Muscle of leg (tissue), 11 donors: Measurements from ENCODE around the gene SARS2. TPM values are rescaled to one million over a fixed set of nuclear protein-coding genes. Genes with fewer than 3 reads are reported as not detected.

Experiments
- DNase-seq: peaks from one replicate; pipeline ENCODE4 v3.0.0; 2013
- H3K27ac ChIP-seq: one replicate; pipeline ENCODE4 v1.5.1; 2013; ENCODE audit warnings: mild to moderate bottlenecking, low read length, control low read depth
- H3K27me3 ChIP-seq: one replicate; pipeline ENCODE4 v1.6.1; 2013; ENCODE audit warnings: low read length; ENCODE audit not compliant: control insufficient read depth, insufficient read depth
- H3K36me3 ChIP-seq: one replicate; pipeline ENCODE4 v1.6.1; 2013; ENCODE audit warnings: low read length; ENCODE audit not compliant: control insufficient read depth, insufficient read depth
- H3K4me1 ChIP-seq: one replicate; pipeline ENCODE4 v1.6.1; 2013; ENCODE audit warnings: low read length; ENCODE audit not compliant: control insufficient read depth, insufficient read depth
- H3K4me3 ChIP-seq: one replicate; pipeline ENCODE4 v1.5.1; 2013; ENCODE audit warnings: low read length, control low read depth
- H3K9me3 ChIP-seq: replicated peaks from 2 replicates; pipeline ENCODE4 v1.6.1; 2013; ENCODE audit warnings: low read depth, low read length; ENCODE audit not compliant: control insufficient read depth
- WGBS: methylation state at CpG from one replicate; pipeline ENCODE4 v1.1.5; 2013; ENCODE audit warnings: missing lambda C conversion rate; ENCODE audit not compliant: insufficient coverage; 5-methylcytosine and 5-hydroxymethylcytosine counted together
- polyA plus RNA-seq, 8 donors: library from polyadenylated mRNA; unstranded; fragments of 120-200 nt; gene quantifications; one replicate each; pipeline versions ENCODE4 v1.2.1 to v1.2.3, GENCODE V29; 2013; ENCODE audit warnings: inconsistent platforms in 1 of 8, low replicate concordance in 1 of 8; ENCODE audit not compliant: insufficient read length in 8 of 8, insufficient read depth in 1 of 8
- total RNA-seq: library from RNA; stranded (reverse); fragments of 120-200 nt; gene quantifications from one replicate; pipeline ENCODE4 v1.2.4, GENCODE V29; 2013

SARS2 gene
- total and polyA plus RNA-seq, 9 donors = 18.0 to 36.7 (median 25.7) TPM

DNA sequence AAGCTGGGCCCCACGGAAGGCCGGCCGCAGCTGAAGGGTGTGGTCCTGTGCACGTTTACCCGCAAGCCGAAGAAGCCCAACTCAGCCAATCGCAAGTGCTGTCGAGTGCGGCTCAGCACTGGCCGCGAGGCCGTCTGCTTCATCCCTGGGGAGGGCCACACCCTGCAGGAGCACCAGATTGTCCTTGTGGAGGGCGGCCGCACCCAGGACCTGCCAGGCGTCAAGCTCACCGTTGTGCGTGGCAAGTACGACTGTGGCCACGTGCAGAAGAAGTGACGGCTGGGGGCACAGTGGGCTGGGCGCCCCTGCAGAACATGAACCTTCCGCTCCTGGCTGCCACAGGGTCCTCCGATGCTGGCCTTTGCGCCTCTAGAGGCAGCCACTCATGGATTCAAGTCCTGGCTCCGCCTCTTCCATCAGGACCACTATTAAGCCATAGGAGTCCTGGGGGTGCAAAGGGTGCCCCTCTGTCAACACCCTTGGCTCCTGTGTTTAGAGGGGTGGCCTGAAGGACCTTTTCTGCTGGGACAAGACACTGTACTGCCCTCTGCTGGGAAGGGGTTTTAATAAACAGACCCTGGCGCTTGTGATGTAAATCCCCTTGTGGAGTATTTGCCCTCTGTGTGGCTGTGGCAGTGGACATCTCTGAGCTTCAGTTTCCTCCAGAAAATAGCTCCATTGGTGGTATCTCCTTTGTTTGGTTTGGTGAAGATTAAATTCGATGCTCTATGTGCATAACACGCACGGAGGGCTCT is 2.0 kb upstream of the SARS2 start:
- H3K9me3 ChIP-seq = peaks cover 4% of the 10 kb centered on the region
- H3K4me3 ChIP-seq = no peak overlapping the region
- DNase-seq = no peak
- H3K27ac ChIP-seq = no peak overlapping the region
- H3K4me1 ChIP-seq = peaks cover 13% of the 10 kb centered on the region
- H3K36me3 ChIP-seq = peaks cover 32% of the 10 kb centered on the region
- H3K27me3 ChIP-seq = no peaks in the 10 kb centered on the region
- 86% methylated on average over 25 of the region's 29 CpGs for whole genome bisulfite sequencing

DNA sequence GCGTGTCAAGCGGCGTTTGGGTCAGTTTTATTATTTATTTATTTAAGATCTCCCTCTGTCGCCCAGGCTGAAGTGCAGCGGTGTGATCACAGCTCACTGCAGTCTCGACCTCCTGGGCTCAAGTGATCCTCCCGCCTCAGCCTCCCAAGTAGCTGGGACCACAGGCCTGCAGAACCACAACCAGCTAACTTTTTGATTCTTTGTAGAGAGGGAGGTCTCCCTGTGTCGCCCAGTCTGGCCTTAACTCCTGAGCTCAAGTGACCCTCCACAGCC is 894 bp upstream of the SARS2 start:
- H3K9me3 ChIP-seq = peaks cover 4% of the 10 kb centered on the region
- peaks cover 13% of the 10 kb centered on the region for H3K4me1 ChIP-seq
- peaks cover 35% of the 10 kb centered on the region for H3K36me3 ChIP-seq
- H3K27ac ChIP-seq = peak overlapping the region; percentile 95
- DNase-seq = no peak
- WGBS = no CpG with 5 or more reads among the region's 8 CpGs
- no peaks in the 10 kb centered on the region for H3K27me3 ChIP-seq
- peak overlapping the region; percentile 81 for H3K4me3 ChIP-seq

DNA sequence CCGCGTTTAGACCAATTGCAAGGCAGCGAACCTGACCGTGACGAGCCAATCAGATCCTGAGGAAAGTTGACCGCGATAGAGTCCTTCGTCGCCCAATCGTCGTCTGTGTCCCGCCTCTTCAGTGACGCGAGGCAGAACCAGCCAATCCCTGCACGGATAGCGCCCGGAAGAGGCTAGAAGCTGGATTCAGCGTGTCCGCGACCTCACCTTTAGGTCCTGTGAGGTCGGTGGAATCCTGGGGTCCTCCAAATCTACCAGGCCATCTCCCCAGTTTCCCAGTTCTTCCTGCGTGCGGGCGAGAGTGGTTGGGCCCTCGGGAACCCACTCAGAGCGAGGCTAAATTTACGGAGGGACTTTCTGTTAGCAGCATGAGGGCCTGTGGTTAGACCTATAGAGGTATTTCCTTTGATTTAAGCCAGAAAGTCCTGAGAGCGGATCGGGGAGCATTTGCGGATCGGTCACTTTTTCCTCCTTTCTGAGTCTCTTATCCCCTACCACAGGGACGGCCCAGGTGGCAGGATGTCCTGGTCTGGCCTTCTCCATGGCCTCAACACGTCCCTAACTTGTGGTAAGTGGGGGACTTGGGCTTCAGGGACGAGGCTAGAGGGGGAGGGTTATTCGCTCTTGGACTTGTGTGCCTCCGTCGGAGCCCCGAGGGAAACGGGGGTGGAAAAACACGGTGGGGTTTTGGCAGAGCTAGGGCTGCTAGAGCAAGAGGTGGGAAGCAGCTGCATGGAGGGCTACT is 385 bp upstream of the SARS2 start, which contains the start of gene MRPS12:
Gene MRPS12, plus strand, starts transcription at position 169 of the 745 bp plus-strand sequence. Its CDS starts 351 bp downstream, at position 520.
- peak within 1 kb of the TSS; percentile 81 for H3K4me3 ChIP-seq
- DNase-seq = peak; percentile 100
- H3K27me3 ChIP-seq = no peaks in the 10 kb centered on the region
- peaks cover 37% of the 10 kb centered on the region for H3K36me3 ChIP-seq
- H3K4me1 ChIP-seq = peaks cover 13% of the 10 kb centered on the region
- 2% methylated on average over 28 of the region's 40 CpGs for WGBS
- H3K9me3 ChIP-seq = peaks cover 4% of the 10 kb centered on the region
- peak within 1 kb of the TSS; percentile 95 for H3K27ac ChIP-seq

DNA sequence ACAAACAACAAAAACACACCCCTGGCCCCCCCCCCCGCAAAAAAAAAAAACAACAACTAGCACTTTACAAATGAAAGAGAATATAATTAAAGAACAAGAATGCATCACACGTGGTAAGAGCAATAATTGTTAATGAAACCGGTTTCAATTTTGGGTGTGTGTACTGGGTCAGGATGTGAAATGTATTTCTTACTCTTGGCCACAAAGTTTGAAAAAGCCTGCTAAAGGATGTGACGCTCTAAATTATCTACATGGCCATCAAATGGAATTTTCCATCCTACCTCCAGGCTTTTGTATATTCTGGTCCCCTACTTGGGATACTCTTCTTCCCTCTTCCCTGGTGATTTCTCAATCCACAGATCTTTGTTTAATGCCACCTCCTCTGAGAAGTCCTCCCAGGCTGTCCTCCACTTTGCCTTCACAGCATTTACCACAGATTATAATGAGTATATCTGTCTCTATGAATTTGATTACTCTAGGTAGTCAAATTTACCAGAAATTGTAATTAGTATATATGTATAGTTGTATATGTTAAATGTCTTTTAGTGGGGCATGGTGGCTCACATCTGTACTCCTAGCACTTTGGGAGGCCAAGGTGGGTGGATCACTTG is 2.1 kb downstream of the SARS2 start:
- Histone ChIP-seq H3K27ac (no peak overlapping the region), H3K9me3 (no peaks in the 10 kb centered on the region)
- WGBS = 100% methylated on average over 1 of the region's 4 CpGs

DNA sequence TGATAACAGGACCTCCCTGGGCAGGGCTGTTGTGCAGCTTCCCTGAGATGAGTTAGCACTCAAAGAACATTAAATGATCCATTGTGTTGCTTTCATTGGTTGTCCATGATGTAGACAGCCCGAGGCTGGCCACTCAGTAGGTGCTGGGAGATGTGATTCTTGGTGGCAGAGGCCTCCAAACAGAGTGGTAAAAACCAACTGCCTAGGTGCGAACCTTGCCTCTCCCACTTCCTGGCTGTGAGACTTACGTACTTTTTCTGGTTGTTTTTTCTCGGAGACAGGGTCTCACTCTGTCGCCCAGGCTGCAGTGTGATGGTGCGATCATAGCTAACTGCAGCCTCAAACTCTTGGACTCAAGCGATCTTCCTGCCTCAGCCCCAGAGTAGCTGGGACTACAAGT is 6.2 kb downstream of the SARS2 start:
- no peaks in the 10 kb centered on the region for H3K9me3 ChIP-seq
- H3K4me1 ChIP-seq = peaks cover 12% of the 10 kb centered on the region
- no peak for DNase-seq
- no peak overlapping the region for H3K4me3 ChIP-seq
- 93% methylated on average over 7 of the region's 7 CpGs for WGBS
- peaks cover 49% of the 10 kb centered on the region for H3K36me3 ChIP-seq
- H3K27ac ChIP-seq = no peak overlapping the region
- no peaks in the 10 kb centered on the region for H3K27me3 ChIP-seq

More for the DNA sequence above, 2.1 kb downstream of the SARS2 start:
- Histone ChIP-seq H3K4me1 (peaks cover 13% of the 10 kb centered on the region), H3K27me3 (no peaks in the 10 kb centered on the region), H3K36me3 (peaks cover 43% of the 10 kb centered on the region), H3K4me3 (no peak overlapping the region)
- no peak for DNase-seq

DNA sequence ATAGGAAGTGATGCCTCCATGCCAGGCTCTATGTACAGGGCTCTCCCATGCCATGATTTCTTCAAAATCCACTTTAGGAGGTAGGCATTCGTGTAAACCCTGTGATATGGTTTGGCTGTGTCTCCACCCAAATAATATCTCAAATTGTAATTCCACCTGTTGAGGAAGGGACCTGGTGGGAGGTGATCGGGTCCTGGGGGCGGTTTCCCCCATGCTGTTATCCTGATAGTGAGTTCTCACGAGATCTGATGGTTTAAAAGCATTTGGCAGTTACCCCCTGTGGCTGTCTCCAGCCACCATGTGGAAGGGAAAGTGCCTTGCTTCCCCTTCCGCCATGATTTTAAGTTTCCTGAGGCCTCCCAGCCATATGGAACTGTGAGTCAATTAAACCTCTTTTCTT is 8.1 kb downstream of the SARS2 start:
- Histone ChIP-seq H3K27me3 (no peaks in the 10 kb centered on the region), H3K9me3 (no peaks in the 10 kb centered on the region), H3K27ac (no peak overlapping the region), H3K36me3 (peaks cover 43% of the 10 kb centered on the region), H3K4me3 (no peak overlapping the region), H3K4me1 (peaks cover 22% of the 10 kb centered on the region)
- WGBS = 100% methylated on average over 1 of the region's 5 CpGs
- no peak for DNase-seq

DNA sequence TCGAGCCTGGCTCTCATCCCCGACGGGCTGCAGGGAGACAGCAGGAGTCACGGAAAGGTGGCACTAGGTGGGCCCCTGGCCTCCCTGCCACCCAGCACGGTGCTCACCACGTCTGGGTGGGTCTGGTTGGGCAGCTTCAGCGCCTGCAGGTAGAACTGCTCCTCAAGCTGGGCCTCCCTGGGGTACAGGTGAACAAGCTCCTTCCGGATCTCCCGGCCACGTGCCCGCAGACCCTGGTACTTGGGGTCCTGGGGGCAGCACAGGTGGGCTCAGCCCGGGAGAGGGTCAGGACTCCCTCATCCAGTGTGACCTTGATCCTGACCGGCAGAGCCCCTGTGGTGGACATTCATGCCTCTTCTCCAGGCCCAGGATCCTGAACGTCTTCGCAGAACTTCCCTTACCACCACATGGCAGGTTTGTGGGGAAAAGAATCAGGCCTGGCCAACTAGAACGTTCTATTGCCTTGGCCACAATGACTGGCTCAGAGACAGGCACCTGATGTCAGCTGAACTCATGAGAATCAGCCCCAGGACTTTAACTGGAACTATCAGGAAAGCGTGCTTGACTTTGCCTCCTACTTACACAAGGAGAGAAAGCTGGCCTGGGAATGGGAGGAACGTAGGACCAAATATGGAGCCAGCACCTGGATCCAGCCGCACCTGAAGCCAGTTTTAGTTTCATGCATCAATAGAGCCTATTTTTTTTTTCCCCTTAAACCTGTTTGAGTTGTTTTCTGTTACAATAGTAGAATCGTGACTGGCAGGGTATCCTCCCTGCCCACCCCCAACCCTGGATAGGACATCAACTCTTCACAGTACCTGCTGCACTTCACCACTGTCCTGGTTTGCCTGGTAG is 8.9 kb downstream of the SARS2 start:
- Histone ChIP-seq H3K9me3 (no peaks in the 10 kb centered on the region), H3K4me1 (peaks cover 27% of the 10 kb centered on the region), H3K36me3 (peaks cover 41% of the 10 kb centered on the region), H3K27ac (no peak overlapping the region), H3K4me3 (no peak overlapping the region), H3K27me3 (no peaks in the 10 kb centered on the region)
- no peak for DNase-seq
- WGBS = 81% methylated on average over 12 of the region's 20 CpGs

DNA sequence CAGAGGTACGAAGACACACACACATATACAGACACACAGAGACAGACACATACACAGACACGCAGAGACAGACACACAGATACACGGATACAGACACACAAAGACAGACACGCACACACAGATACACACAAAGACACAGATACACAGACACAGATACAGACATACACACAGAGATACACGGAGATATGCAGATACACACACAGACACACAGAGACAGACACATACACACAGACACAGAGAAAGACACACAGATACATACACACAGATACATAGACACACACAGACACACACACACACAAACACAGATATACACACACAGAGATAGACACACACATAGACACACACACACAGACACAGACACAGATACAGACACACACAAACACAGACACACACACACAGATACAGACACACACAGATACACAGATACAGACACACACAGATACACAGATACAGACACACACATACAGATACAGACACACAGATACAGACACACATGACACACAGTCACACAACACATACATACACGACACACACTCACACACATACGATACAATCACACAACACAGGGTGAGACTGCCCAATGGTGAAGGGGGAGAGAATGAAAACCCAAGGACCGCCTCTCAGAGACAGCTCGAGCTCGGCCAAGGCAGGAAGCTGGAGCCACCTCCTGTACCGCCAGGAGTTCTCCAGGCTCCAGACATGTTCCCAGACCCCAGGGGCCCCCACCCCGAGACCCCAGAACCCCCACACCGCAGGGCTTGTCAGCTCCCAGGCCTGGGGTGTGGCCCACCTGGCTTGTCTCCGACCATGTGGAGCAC is 9.8 kb downstream of the SARS2 start:
- Histone ChIP-seq H3K4me3 (no peak overlapping the region), H3K9me3 (no peaks in the 10 kb centered on the region), H3K27ac (peak overlapping the region; percentile 75), H3K36me3 (peaks cover 38% of the 10 kb centered on the region), H3K27me3 (no peaks in the 10 kb centered on the region), H3K4me1 (peaks cover 27% of the 10 kb centered on the region)
- peak; percentile 33 for DNase-seq
- WGBS = 52% methylated on average over 8 of the region's 14 CpGs

DNA sequence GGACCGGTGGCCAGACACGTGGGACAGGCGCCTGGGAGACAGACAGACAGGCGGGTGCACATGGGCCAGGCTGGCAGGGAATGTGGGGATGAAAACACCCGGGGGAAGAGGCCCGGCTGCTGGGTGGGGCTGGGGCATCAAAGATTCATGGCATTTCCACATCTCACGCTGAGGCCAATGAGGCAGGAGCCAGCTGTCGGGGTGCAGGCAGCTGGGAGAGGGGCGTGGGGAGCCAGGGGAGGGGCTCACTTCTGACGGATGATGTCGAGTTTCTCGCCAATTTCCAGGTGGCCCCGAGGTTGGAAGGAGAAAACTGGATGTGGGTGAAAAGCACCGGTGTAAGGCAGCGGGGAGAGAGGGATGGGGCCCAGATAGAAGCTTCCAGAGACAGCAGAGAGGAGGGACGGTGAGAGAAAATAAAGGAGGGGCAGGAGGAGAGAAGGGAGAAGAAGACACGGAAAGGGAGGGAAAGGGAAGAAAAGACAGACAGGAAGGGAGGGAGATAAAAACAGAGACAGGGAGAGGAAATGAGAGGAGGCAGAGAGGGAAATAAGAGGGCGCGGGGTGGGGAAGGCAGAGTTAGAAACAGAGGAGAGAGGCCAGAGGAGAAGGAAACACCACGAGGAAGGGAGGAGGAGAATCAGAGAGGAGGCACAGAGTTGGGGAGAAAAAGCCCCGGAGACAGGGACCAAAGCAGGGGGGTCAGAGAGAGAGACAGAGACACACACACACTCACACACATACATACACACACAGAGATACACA is 10.5 kb downstream of the SARS2 start:
- H3K27ac ChIP-seq = peak overlapping the region; percentile 75
- peaks cover 27% of the 10 kb centered on the region for H3K4me1 ChIP-seq
- no peak overlapping the region for H3K4me3 ChIP-seq
- no peaks in the 10 kb centered on the region for H3K27me3 ChIP-seq
- peaks cover 39% of the 10 kb centered on the region for H3K36me3 ChIP-seq
- peak; percentile 74 for DNase-seq
- H3K9me3 ChIP-seq = no peaks in the 10 kb centered on the region
- 36% methylated on average over 19 of the region's 21 CpGs for WGBS
